SKM-1 treated with dmso at 0.1 percent for 144 hours (cell line): ENCODE results near the gene PODXL2.

Experiments used
- DNase-seq: peaks from one replicate; lab custom pipeline; 2025; ENCODE audit not compliant: unreplicated experiment; lab: John Stamatoyannopoulos, UW

The PODXL2 gene

GRCh38 chr3:127628788-127629466 is at the start of gene PODXL2:
Gene PODXL2, plus strand, starts transcription at chr3:127629185. Its CDS starts 35 bp downstream, at chr3:127629220.
- peak; percentile 23 for DNase-seq

GRCh38 chr3:127580327-127581060 is 48.5 kb upstream of the PODXL2 start:
- no peak for DNase-seq

GRCh38 chr3:127584734-127585133 is 44.3 kb upstream of the PODXL2 start:
- DNase-seq: no peak

- no peak for DNase-seq
Measured at GRCh38 chr3:127585163-127585812, 43.7 kb upstream of the PODXL2 start.

- DNase-seq: no peak
Measured at GRCh38 chr3:127585813-127586413, 43.1 kb upstream of the PODXL2 start.

GRCh38 chr3:127587876-127588275 is 41.1 kb upstream of the PODXL2 start:
- DNase-seq: no peak

- DNase-seq: no peak
Measured at GRCh38 chr3:127588806-127589577, 40.0 kb upstream of the PODXL2 start.

- no peak for DNase-seq
Measured at GRCh38 chr3:127589600-127590281, 39.2 kb upstream of the PODXL2 start.

- DNase-seq: no peak
Measured at GRCh38 chr3:127590282-127590592, 38.7 kb upstream of the PODXL2 start.

GRCh38 chr3:127590593-127591465 is 38.2 kb upstream of the PODXL2 start, which contains the start of gene TPRA1:
Gene TPRA1, minus strand, starts transcription at chr3:127590733. Its CDS starts 10,587 bp downstream, at chr3:127580146.
- peak; percentile 99 for DNase-seq

GRCh38 chr3:127593178-127593577 is 35.8 kb upstream of the PODXL2 start:
- DNase-seq: no peak

GRCh38 chr3:127595303-127595702 is 33.7 kb upstream of the PODXL2 start:
- DNase-seq: no peak

- no peak for DNase-seq
Measured at GRCh38 chr3:127597020-127597771, 31.8 kb upstream of the PODXL2 start.

- no peak for DNase-seq
Measured at GRCh38 chr3:127598841-127599570, 30.0 kb upstream of the PODXL2 start.

- no peak for DNase-seq
Measured at GRCh38 chr3:127600749-127601456, 28.1 kb upstream of the PODXL2 start.

- DNase-seq: no peak
Measured at GRCh38 chr3:127604035-127604434, 24.9 kb upstream of the PODXL2 start.

- DNase-seq: no peak
Measured at GRCh38 chr3:127604546-127605165, 24.3 kb upstream of the PODXL2 start.
